Ascending aorta (tissue), 2 donors: ENCODE data around the gene CAMSAP1. TPM values are rescaled to one million over a fixed set of nuclear protein-coding genes. Genes with fewer than 3 reads are reported as not detected.

Source experiments
- DNase-seq, 2 donors: peaks; one replicate each; pipeline ENCODE4 v3.0.0-alpha.2; 2019; ENCODE audit warnings: low spot score in 2 of 2
- H3K27ac ChIP-seq, 2 donors: fragments of 200-600 bp; sonication (generic); one replicate each; pipeline ENCODE4 v1.5.1; 2016 to 2017; ENCODE audit warnings: mild to moderate bottlenecking in 1 of 2
- H3K27me3 ChIP-seq: fragments of 200-600 bp; sonication (generic); one replicate; pipeline ENCODE4 v1.5.1; 2017
- H3K36me3 ChIP-seq, 2 donors: fragments of 200-600 bp; sonication (generic); one replicate each; pipeline ENCODE4 v1.5.1; 2016
- H3K4me1 ChIP-seq, 2 donors: fragments of 200-600 bp; sonication (generic); one replicate each; pipeline ENCODE4 v1.5.1; 2016 to 2017; ENCODE audit warnings: mild to moderate bottlenecking in 1 of 2
- H3K4me3 ChIP-seq, 2 donors: fragments of 200-600 bp; sonication (generic); one replicate each; pipeline ENCODE4 v1.5.1; 2016 to 2017; ENCODE audit warnings: mild to moderate bottlenecking in 1 of 2
- H3K9me3 ChIP-seq, 2 donors: fragments of 200-600 bp; sonication (generic); one replicate each; pipeline ENCODE4 v1.5.1; 2016
- CTCF ChIP-seq, 3 experiments: fragments of 200-600 bp in 2 of 3; fragments of 450-650 bp in 1 of 3; sonication (generic) in 2 of 3; IDR thresholded peaks; one replicate each; pipeline ENCODE4 v1.5.1; 2016 to 2019; ENCODE audit warnings: antibody characterized with exemption in 3 of 3, mild to moderate bottlenecking in 1 of 3, moderate library complexity in 1 of 3
- intact Hi-C: fragments of 100-400 bp; cut with DNase I; formaldehyde crosslinking; loops from one replicate; pipeline ENCODE4 v1.15.1; 2023
- total RNA-seq: library from RNA; depleted of rRNA; stranded (reverse); fragments of >200 nt; gene quantifications from one replicate; pipeline ENCODE4 v1.1.0, GENCODE V29; 2016

The CAMSAP1 gene
- total RNA-seq, 1 donor from 2014 or later, result 10.1 TPM

DNA sequence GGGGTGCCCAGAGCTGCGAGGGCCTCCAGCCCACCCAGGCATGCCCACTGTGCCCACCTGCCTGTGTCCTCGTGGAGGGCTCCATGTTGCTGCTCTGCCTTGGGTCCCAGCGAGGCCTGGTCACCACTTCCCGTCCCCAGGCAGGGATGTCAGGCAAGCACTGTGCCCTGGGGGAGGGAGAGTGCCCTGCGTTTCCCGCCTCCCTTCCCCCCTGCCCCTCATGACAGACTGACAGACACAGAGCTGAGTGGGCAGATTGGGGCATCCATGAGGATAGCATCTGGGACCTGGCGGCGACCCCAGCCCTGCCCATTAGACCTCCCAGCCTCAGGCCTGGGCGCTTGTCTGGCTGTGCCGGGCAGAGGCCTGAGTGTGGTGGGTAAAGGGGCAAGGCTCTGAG, 148.5 kb downstream of the CAMSAP1 start:
- intact Hi-C loops, result no loop called here
- H3K4me1 ChIP-seq, result no peaks in the 10 kb centered on the region
- H3K27me3 ChIP-seq, result no peaks in the 10 kb centered on the region
- no peak overlapping the region for H3K27ac ChIP-seq
- H3K9me3 ChIP-seq, result peaks cover 0 to 9% of the 10 kb centered on the region in 2 donors
- TF ChIP-seq CTCF (IDR thresholded peaks at IDR 0.05), result no peak
- H3K4me3 ChIP-seq, result no peak overlapping the region
- no peak for DNase-seq
- H3K36me3 ChIP-seq, result no peaks in the 10 kb centered on the region

Other genes with a start within 250 kb of the CAMSAP1 start
- not detected for gene LCN9, start 244.2 kb downstream of the CAMSAP1 start, total RNA-seq
- not detected for gene SOHLH1, start 208.1 kb downstream of the CAMSAP1 start, total RNA-seq
- gene KCNT1, start 205.4 kb downstream of the CAMSAP1 start, total RNA-seq, result not detected
- 31.0 TPM for gene UBAC1, start 53.8 kb upstream of the CAMSAP1 start, total RNA-seq
- gene NACC2, start 187.7 kb upstream of the CAMSAP1 start, total RNA-seq, result 72.2 TPM
- 80.3 TPM for gene TMEM250, start 211.3 kb upstream of the CAMSAP1 start, total RNA-seq